Sigmoid colon (tissue), 7 donors: ENCODE results near the gene PLPP4. TPM values are rescaled to one million over a fixed set of nuclear protein-coding genes. Genes with fewer than 3 reads are reported as not detected.

Experiments
- DNase-seq: peaks from one replicate; pipeline ENCODE4 v3.0.0-alpha.2; 2019
- H3K27ac ChIP-seq, 4 donors: fragments of 200-600 bp; sonication (generic); one replicate each; pipeline ENCODE4 v1.5.1; 2016 to 2019; ENCODE audit warnings: mild to moderate bottlenecking in 1 of 4
- H3K27me3 ChIP-seq, 3 donors: fragments of 200-600 bp; sonication (generic); one replicate each; pipeline ENCODE4 v1.5.1; 2019; ENCODE audit warnings: mild to moderate bottlenecking in 1 of 3
- H3K36me3 ChIP-seq, 4 donors: fragments of 200-600 bp; sonication (generic); one replicate each; pipeline ENCODE4 v1.5.1; 2016 to 2019
- H3K4me1 ChIP-seq, 4 donors: fragments of 200-600 bp; sonication (generic); one replicate each; pipeline ENCODE4 v1.5.1; 2017 to 2019
- H3K4me3 ChIP-seq, 4 donors: fragments of 200-600 bp; sonication (generic); one replicate each; pipeline ENCODE4 v1.5.1; 2017 to 2019; ENCODE audit warnings: mild to moderate bottlenecking in 2 of 4, moderate library complexity in 1 of 4
- H3K9me3 ChIP-seq, 4 donors: fragments of 200-600 bp in 3 of 4; sonication (generic) in 3 of 4; one replicate each; pipeline versions ENCODE4 v1.5.1 to v1.6.1; 2013 to 2019
- EP300 ChIP-seq, 4 donors: sonication (generic); formaldehyde crosslinking; IDR thresholded peaks; one replicate each; pipeline ENCODE4 v1.6.1; 2017; ENCODE audit warnings: antibody characterized with exemption in 4 of 4
- POLR2A ChIP-seq, 2 donors: fragments of 450-650 bp; IDR thresholded peaks; one replicate each; pipeline ENCODE4 v1.6.1; 2016; ENCODE audit warnings: antibody characterized with exemption in 2 of 2, mild to moderate bottlenecking in 2 of 2, moderate library complexity in 2 of 2
- POLR2AphosphoS5 ChIP-seq, 4 donors: sonication (generic); formaldehyde crosslinking; IDR thresholded peaks; one replicate each; pipeline ENCODE4 v1.6.1; 2017; ENCODE audit warnings: antibody characterized with exemption in 4 of 4
- WGBS, 2 donors: extraction: QIAGEN DNeasy Blood & Tissue Kit; methylation state at CpG; one replicate each; pipeline ENCODE4 v1.1.7; 2013; 5-methylcytosine and 5-hydroxymethylcytosine counted together
- intact Hi-C: fragments of 100-400 bp; cut with DNase I; formaldehyde crosslinking; loops from one replicate; pipeline ENCODE4 v1.15.1; 2023
- polyA plus RNA-seq, 3 donors: library from polyadenylated mRNA; stranded (reverse); fragments of 200-250 nt; gene quantifications; one replicate each; pipeline ENCODE4 v1.2.3, GENCODE V29; 2013
- total RNA-seq, 4 donors: library from RNA; depleted of rRNA; stranded (reverse); fragments of >200 nt; gene quantifications; one replicate each; pipeline ENCODE4 v1.1.0, GENCODE V29; 2016
- TF ChIP-seq, protein P1 (sequence below), 4 experiments: fragments of 450-650 bp in 3 of 4; fragments of 200-600 bp in 1 of 4; IDR thresholded peaks; one replicate each; pipeline ENCODE4 v1.5.1; 2016 to 2019; ENCODE audit warnings: antibody characterized with exemption in 4 of 4, mild to moderate bottlenecking in 3 of 4, moderate library complexity in 2 of 4
- donor health status: healthy with polysubstance abuse.
- donor health status: Bipolar disorder and iron deficiency.
- donor health status: healthy.

Gene PLPP4
- total and polyA plus RNA-seq, 7 donors: 0.96 to 3.2 (median 2.6) TPM; not detected in 2

- Histone ChIP-seq H3K36me3 (no peaks in the 10 kb centered on the region), H3K4me1 (no peaks in the 10 kb centered on the region), H3K9me3 (no peaks in the 10 kb centered on the region), H3K4me3 (no peak overlapping the region), H3K27ac (no peak overlapping the region), H3K27me3 (no peaks in the 10 kb centered on the region)
- WGBS, 2 donors: 44 to 66% methylated on average over 5 of the region's 5 CpGs
- DNase-seq: no peak
- TF ChIP-seq EP300 (IDR thresholded peaks at IDR 0.05): no peak
- TF ChIP-seq POLR2A (IDR thresholded peaks at IDR 0.05): no peak
- TF ChIP-seq, protein P1, sequence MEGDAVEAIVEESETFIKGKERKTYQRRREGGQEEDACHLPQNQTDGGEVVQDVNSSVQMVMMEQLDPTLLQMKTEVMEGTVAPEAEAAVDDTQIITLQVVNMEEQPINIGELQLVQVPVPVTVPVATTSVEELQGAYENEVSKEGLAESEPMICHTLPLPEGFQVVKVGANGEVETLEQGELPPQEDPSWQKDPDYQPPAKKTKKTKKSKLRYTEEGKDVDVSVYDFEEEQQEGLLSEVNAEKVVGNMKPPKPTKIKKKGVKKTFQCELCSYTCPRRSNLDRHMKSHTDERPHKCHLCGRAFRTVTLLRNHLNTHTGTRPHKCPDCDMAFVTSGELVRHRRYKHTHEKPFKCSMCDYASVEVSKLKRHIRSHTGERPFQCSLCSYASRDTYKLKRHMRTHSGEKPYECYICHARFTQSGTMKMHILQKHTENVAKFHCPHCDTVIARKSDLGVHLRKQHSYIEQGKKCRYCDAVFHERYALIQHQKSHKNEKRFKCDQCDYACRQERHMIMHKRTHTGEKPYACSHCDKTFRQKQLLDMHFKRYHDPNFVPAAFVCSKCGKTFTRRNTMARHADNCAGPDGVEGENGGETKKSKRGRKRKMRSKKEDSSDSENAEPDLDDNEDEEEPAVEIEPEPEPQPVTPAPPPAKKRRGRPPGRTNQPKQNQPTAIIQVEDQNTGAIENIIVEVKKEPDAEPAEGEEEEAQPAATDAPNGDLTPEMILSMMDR (IDR thresholded peaks at IDR 0.05): no peak
- no peak for TF ChIP-seq POLR2AphosphoS5 (IDR thresholded peaks at IDR 0.05)
- intact Hi-C loops: no loop called here
These were observed 141.4 kb downstream of the PLPP4 start for GRCh38 chr10:120598386-120598785.

DNA sequence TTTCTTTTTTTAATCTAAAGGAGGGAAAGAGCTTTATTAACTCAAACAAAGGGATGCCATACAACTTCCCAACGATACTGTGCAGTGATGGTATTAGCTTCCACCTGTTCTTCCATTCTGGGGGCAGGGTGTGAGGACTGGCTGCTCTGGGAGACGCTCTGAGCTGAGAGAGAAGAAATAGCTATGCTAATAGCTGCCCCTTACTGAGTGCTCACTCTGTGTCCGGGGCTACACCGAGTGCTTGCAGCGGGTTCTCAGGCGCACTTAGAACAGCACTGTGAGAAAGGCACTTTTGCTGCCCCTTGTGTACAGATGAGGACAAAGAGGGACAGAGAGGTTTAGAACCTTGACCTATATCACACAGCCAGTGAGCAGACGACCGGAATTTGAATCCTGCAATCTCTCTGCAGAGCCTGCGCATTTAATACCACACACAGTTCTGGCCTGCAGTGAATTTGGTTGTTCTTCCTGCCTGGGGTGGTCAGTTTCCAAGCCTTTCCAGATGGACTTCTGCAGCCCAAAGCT lies 142.2 kb downstream of the PLPP4 start:
- Histone ChIP-seq H3K4me1 (no peaks in the 10 kb centered on the region), H3K27me3 (no peaks in the 10 kb centered on the region), H3K9me3 (no peaks in the 10 kb centered on the region), H3K36me3 (no peaks in the 10 kb centered on the region), H3K4me3 (no peak overlapping the region), H3K27ac (no peak overlapping the region)
- intact Hi-C loops: no loop called here
- DNase-seq: no peak
- WGBS, 2 donors: 70 to 74% methylated on average over 9 of the region's 9 CpGs
- no peak for TF ChIP-seq POLR2A (IDR thresholded peaks at IDR 0.05)
- no peak for TF ChIP-seq EP300 (IDR thresholded peaks at IDR 0.05)
- TF ChIP-seq POLR2AphosphoS5 (IDR thresholded peaks at IDR 0.05): no peak
- TF ChIP-seq, protein P1 (IDR thresholded peaks at IDR 0.05): no peak

- Histone ChIP-seq H3K9me3 (no peaks in the 10 kb centered on the region), H3K4me3 (no peak overlapping the region), H3K27ac (no peak overlapping the region), H3K27me3 (no peaks in the 10 kb centered on the region), H3K4me1 (no peaks in the 10 kb centered on the region), H3K36me3 (no peaks in the 10 kb centered on the region)
- WGBS, 2 donors: 51 to 67% methylated on average over 12 of the region's 12 CpGs
- no peak for DNase-seq
- intact Hi-C loops: no loop called here
- TF ChIP-seq EP300 (IDR thresholded peaks at IDR 0.05) (no peak), POLR2AphosphoS5 (IDR thresholded peaks at IDR 0.05) (no peak), POLR2A (IDR thresholded peaks at IDR 0.05) (no peak)
- TF ChIP-seq, protein P1 (IDR thresholded peaks at IDR 0.05): no peak
These were observed 144.0 kb downstream of the PLPP4 start for GRCh38 chr10:120600871-120601649.

DNA sequence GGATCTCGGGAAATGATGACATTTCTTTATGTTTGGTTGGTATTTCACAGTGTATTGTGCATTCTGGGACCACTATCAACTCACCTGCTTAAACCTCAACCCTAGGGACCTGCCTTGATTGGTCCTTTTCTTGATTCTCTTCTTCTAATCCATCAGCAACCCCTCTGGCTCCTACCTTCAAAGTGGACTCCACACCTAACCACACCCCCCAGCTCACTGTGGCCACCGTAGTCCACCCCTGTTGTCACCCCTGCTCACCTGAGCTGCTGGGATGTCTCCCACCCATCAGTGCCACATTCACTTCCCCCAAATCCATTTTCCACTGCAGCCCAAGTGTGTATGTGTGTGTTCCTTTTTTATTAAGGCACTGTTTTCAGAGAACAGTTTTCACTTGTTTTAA lies 145.0 kb downstream of the PLPP4 start:
- Histone ChIP-seq H3K27ac (no peak overlapping the region), H3K9me3 (no peaks in the 10 kb centered on the region), H3K36me3 (no peaks in the 10 kb centered on the region), H3K4me3 (no peak overlapping the region), H3K27me3 (no peaks in the 10 kb centered on the region), H3K4me1 (no peaks in the 10 kb centered on the region)
- intact Hi-C loops: no loop called here
- no peak for DNase-seq
- TF ChIP-seq, protein P1 (IDR thresholded peaks at IDR 0.05): no peak
- no peak for TF ChIP-seq POLR2AphosphoS5 (IDR thresholded peaks at IDR 0.05)
- TF ChIP-seq EP300 (IDR thresholded peaks at IDR 0.05): no peak
- TF ChIP-seq POLR2A (IDR thresholded peaks at IDR 0.05): no peak
- 79 to 82% methylated on average over 2 of the region's 2 CpGs for WGBS, 2 donors
